GM10266 (cell line): ENCODE results near the gene MORN3.

ENCODE experiments used
- DNase-seq: peaks from one replicate; pipeline ENCODE4 v3.0.0; 2012; ENCODE audit errors: extremely low spot score
- TF ChIP-seq, protein P1 (sequence below): IDR thresholded peaks from 2 replicates; pipeline ENCODE4 v1.5.1; 2012; ENCODE audit warnings: mild to moderate bottlenecking, low read depth; ENCODE audit not compliant: control insufficient read depth, insufficient read depth; ENCODE audit errors: missing control alignments

The MORN3 gene

DNA sequence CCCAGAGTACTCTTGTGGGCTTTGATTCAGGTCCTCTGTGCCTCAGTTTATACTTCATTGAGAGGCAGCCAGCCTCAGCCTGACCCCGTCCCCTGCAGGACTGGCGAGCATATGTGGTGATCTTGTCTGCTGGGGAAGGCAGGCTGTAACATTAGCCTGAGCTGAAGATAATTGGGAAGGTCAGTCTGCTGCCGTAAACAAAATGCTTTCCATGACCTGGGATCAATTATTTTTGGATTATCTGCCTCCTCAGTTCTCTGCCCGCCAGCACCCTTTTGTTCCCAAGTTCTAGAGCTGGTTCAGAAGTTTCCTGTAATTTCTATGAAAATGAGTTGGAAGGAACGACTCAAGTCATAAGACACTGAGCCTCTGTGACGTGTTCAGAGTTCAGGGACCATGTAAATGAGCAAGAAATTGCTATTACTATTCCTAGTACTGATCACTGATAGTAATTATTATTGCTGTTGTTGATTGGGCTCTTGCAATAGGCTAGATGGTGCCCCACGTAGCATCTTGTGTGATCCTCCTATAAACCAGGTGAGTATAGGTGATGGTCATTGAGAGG lies 38.6 kb downstream of the MORN3 start:
- DNase-seq: no peak
- TF ChIP-seq, protein P1, sequence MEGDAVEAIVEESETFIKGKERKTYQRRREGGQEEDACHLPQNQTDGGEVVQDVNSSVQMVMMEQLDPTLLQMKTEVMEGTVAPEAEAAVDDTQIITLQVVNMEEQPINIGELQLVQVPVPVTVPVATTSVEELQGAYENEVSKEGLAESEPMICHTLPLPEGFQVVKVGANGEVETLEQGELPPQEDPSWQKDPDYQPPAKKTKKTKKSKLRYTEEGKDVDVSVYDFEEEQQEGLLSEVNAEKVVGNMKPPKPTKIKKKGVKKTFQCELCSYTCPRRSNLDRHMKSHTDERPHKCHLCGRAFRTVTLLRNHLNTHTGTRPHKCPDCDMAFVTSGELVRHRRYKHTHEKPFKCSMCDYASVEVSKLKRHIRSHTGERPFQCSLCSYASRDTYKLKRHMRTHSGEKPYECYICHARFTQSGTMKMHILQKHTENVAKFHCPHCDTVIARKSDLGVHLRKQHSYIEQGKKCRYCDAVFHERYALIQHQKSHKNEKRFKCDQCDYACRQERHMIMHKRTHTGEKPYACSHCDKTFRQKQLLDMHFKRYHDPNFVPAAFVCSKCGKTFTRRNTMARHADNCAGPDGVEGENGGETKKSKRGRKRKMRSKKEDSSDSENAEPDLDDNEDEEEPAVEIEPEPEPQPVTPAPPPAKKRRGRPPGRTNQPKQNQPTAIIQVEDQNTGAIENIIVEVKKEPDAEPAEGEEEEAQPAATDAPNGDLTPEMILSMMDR: no peak

DNA sequence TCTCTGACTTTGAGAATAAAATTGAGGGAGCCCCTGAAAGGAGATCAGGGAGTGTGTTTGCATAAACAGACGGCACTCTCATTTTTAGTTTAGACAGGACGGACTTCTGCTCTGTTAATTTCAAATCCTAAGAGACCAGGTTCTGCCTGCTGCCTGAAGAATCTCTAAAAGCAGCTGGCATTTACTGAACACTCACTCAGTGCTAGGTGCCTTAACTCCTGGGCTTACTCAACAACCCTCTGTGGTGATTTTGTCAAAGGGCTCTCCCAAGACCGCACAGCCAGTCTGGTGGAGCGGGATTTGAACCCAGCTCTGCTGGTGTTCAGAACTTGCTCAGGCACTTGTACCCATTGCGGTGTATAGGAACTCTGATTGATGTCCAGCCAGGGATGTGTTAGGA lies 40.9 kb downstream of the MORN3 start:
- no peak for DNase-seq
- TF ChIP-seq, protein P1: no peak

DNA sequence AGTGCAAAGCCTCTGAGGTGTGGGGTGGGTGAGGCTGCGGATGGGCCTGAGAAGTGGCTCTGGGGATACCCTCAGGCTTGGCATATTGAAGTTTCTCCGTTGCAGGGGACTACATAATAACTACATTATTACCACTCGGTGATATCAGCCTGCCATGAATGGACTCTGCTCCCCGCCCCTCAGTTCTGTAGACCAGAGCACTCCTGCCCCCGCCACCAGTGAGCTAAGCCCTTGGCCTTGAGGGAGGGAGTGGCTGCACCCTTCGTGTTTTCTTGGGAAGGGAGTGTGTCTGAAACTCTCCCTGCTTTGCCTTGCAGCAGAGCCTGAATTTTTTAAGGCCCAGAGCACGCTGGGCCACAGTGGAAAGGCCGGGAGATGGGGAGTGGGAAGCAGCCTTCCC lies 41.4 kb downstream of the MORN3 start:
- DNase-seq: no peak
- TF ChIP-seq, protein P1: no peak

DNA sequence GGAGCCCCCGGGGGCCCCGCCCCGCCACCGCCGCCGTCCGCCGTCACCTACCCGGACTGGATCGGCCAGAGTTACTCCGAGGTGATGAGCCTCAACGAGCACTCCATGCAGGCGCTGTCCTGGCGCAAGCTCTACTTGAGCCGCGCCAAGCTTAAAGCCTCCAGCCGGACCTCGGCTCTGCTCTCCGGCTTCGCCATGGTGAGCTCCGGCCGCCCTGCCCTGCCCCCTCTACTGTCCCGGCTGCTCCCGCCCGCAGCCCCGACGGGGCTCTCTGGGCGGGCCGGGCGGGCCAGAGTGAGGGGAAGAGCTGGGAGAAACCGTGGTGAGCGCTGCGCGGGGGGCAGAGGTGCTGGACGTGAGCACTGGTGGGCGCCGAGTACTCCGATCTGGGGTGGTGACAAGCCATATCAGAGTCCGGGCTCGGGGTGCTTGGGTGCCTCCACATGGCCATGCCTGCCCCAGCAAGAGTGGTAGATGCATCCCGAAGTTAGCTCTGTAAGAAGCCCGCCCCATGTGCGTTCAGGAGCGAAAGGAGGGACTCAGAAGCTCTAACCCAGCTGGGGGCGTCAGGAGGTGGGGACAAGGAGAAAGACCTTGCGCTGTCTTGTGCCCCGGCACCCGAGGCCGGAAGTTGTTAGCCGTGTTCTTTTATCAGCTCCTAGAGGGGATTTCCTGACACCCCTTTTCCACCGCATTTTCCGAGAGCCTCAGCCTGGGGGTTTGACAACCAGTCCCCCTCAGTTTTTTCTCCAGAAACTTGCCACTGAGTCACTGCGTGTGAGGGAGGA lies 42.4 kb downstream of the MORN3 start:
- DNase-seq: peak; percentile 86
- TF ChIP-seq, protein P1: peak; percentile 22

DNA sequence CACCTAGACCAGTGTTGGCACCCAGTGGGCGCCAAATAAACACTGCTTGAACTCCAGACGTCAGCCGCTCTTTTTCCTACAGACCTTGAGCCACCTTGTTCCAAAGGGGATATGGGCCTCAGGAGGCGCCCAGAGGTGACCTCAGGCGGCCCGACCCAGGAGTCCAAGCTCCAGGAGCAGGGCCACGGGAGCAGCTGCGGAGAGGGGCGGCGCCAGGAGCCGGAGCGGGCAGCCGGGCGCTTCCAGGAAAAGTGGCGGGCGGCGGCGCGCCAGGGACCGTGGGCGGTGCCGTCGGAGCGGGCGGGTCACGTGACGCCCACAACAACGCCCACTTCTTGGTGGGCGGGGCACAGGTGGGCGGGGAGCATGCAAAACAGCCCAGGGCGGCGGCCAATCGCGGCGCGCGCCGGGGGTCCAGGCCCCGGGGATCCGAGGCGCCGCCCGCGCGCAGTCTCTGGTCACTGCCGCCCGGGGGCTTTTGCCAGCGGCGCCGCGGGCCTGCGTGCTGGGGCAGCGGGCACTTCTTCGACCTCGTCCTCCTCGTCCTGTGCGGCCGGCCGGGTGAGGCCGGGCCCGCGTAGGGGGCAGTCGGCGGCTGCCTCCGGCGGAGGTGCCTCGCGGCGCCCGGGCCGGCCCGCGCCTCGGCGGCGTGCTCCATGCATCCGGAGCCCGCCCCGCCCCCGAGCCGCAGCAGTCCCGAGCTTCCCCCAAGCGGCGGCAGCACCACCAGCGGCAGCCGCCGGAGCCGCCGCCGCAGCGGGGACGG lies 43.2 kb downstream of the MORN3 start, which contains the start of gene ORAI1:
Gene ORAI1 (plus strand): TSS at position 444 of the 766 bp plus-strand sequence.
- DNase-seq: peak; percentile 97
- TF ChIP-seq, protein P1: no peak

DNA sequence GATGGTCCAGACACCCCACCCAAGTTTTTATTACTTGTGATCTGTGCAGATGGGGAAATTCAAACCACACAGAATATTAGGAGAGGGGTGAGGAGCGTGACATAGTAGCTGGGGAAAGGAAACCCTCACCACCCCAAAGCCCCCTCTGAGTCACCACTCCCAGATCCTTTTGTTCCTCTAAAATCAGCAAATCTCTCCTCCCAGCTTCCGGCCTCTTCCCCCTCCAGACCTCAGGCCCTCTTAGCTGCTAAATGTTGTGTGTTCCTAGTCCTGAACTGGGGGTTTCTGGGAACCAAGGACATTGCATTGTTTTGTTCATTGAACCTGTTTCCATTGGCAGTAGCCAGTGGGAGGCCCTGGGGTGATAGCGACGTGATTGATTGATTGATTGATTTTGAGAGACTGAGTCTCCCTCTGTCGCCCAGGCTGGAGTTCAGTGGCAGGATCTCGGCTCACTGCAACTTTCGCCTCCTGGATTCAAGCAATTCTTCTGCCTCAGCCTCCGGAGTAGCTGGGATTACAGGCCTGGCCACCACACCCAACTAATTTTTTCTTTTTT lies 49.0 kb downstream of the MORN3 start:
- TF ChIP-seq, protein P1: no peak
- no peak for DNase-seq
